Epithelial cell of esophagus (primary cell): ENCODE results near the gene MYH7B.

Experiments
- DNase-seq: peaks from one replicate; pipeline ENCODE4 v3.0.0; 2010; ENCODE audit warnings: low read depth
- H3K4me3 ChIP-seq: 2 replicates; pipeline ENCODE4 v1.5.1; 2011; ENCODE audit warnings: mild to moderate bottlenecking, low read length, control low read depth
- TF ChIP-seq, protein P1 (sequence below): IDR thresholded peaks from 2 replicates; pipeline ENCODE4 v1.5.1; 2011; ENCODE audit warnings: low read depth, mild to moderate bottlenecking, low read length, control low read depth, inconsistent platforms; ENCODE audit not compliant: insufficient read depth; ENCODE audit errors: missing control alignments

MYH7B gene

DNA sequence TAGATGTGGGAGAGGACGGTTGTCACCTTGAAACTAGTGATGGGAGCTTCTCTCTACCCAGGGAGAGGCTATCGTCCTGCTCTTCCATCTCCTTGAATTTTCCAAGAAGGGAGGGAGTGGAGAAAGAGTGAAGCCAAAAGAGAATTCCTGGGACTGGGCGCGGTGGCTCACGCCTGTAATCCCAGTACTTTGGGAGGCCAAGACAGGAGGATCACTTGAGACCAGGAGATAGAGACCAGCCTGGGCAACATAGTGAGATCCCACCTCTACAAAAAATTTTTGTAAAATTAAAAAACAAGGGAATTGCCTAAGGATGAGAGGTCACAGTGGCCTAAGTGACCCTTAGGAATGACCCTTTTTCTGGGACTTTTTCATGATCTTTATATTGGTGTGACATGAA, 8.8 kb downstream of the MYH7B start:
- no peak for DNase-seq
- TF ChIP-seq, protein P1, sequence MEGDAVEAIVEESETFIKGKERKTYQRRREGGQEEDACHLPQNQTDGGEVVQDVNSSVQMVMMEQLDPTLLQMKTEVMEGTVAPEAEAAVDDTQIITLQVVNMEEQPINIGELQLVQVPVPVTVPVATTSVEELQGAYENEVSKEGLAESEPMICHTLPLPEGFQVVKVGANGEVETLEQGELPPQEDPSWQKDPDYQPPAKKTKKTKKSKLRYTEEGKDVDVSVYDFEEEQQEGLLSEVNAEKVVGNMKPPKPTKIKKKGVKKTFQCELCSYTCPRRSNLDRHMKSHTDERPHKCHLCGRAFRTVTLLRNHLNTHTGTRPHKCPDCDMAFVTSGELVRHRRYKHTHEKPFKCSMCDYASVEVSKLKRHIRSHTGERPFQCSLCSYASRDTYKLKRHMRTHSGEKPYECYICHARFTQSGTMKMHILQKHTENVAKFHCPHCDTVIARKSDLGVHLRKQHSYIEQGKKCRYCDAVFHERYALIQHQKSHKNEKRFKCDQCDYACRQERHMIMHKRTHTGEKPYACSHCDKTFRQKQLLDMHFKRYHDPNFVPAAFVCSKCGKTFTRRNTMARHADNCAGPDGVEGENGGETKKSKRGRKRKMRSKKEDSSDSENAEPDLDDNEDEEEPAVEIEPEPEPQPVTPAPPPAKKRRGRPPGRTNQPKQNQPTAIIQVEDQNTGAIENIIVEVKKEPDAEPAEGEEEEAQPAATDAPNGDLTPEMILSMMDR = no peak
- H3K4me3 ChIP-seq = no peak overlapping the region

DNA sequence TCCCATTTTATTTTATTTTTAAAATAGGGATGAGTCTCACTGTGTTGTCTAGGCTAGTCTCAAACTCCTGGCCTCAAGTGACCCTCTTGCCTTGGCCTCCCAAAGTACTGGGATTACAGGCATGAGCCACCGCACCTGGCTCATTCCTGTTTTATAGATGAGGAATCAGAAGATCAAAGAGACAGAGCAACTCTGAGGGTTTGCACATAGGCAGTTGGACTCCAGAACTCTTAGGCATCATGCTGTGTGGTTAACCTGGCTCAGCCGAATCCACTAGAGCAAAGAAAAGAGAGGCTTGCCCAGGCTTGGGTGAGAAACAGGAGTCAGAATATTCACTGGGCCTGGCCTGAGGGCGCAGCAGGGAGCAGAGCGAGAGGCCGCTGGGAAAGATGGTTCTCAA, 9.4 kb downstream of the MYH7B start:
- DNase-seq = no peak
- H3K4me3 ChIP-seq = no peak overlapping the region
- TF ChIP-seq, protein P1 = no peak

DNA sequence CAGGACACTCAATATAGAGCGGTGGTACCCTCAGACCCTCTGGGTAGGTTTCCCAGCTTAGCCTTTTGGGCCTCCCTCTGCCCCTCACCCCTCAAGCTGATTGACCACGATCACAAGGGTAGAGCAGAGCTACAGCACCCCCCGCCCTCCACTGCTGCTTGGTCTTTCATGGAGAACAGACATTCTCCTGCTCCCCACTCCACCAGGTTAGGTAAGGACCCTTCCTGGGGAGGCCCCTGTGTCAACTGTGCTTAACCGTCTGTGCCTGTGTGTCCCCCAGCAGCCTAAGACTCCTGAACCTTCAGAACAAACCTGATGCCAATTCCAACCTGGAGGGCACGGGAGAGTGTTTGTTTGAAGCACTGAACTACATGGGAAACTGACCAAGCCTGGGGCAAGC, 11.8 kb downstream of the MYH7B start:
- no peak overlapping the region for H3K4me3 ChIP-seq
- TF ChIP-seq, protein P1 = no peak
- DNase-seq = no peak

DNA sequence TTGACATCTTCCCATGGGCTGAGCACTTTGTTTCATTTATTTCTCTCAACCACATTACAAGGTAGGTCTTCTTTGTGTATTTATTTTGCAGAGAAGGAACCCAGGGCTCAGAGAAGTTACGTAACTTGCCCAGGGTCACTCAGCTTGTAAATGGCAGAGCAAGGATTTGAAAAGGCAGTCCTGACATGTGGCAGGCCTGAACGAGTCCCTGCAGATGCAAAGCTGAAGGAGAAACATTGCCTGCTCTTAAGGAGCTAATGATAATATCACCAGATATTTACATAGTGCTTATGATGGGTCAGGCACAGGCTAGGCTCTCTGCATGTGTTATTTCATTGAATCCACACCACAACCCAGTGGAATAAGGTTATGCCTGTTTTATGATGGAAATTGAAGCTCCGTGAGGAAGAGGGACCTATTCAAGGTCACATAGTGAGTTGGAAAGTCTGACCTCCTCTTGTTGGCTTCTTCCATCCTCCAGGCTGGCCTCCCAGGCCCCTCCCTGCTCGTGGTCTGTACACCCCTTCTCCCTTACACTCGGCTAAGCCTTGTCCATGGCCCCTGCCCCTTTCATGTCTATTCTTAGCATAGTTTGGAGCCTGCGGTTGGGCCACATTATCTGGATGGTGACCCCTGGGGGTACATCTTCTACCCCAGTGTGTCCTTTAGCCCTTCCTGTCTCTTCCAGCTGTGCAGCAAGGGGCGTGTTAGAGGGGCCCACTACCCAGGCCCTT, 12.5 kb downstream of the MYH7B start:
- TF ChIP-seq, protein P1 = no peak
- DNase-seq = peak; percentile 47
- H3K4me3 ChIP-seq = no peak overlapping the region

DNA sequence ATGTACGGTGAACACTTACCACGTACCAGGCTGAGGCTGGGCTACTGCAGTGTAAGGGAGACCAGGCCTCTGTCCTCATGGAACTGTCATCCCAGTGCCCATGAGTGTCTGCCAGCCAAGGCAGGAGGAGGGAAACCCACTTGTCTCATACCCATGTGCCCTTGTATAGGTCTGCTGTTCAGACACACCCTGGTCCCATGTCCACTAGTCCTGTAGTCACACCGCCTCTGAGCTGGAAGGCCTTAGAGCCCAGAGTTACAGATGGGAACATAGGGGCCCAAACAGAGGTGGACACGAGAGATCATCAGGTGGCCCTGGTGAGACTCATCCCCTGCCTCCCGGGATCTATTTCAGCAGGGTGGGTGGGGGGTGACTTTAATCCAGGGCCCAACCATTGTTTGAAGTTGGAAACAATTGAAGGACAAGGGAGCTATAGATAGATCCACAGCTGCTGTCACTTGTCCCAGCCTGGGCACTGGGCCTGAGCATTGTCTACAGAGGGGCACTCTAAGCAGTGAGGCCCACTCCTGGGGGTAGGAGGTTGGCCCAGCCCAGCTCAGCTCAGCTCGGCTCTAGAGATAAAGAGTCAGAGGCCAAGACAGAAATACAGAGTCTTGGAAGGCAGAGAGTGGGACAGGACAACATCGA, 14.6 kb downstream of the MYH7B start:
- DNase-seq = no peak
- no peak overlapping the region for H3K4me3 ChIP-seq
- TF ChIP-seq, protein P1 = no peak

DNA sequence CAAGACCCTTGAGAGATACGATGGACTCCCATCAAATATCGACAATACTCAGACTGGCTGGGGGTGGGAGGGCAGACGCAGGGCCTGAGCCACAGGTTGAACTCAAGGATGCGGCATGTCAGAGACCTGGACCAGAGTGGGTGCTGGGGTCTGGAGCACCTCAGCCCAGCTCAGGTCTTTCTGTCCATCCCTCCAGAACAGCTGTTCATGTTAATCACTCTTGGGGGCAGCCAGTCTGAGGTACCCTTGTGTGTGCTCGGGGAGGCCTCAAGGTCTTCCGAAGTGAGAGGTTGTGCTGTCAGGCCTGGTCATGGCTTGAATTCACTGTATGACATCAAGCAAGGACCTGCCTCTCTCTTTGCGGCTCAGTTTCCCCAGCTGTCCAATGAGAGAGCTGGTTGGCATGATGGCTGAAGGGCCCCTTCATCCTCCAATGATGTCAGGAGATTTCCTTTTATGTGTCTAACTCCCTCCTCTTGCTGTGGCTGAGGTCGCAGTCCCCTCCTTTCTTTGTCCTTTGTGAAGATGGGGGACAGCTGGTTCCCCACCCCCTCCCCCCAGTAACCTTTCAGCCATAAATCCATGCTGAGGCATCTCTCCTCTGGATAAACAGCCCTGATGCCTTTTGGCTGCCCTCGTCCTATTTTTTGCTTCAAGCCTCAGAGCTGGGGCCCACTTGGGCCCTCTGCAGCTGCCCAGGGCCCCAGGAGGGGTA, 15.3 kb downstream of the MYH7B start:
- H3K4me3 ChIP-seq = no peak overlapping the region
- DNase-seq = no peak
- TF ChIP-seq, protein P1 = no peak
